Skeletal muscle cell (primary cell): ENCODE results near the gene RASIP1.
A peak's percentile ranks its signal among the peaks of the same experiment; 100 is the strongest.

Source experiments
- DNase-seq: peaks from one replicate; pipeline ENCODE4 v3.0.0-alpha.2; 2010; ENCODE audit warnings: low read depth
- H3K4me3 ChIP-seq: 2 replicates; pipeline ENCODE4 v1.5.1; 2011; ENCODE audit warnings: low read depth, mild to moderate bottlenecking, control low read depth, low read length, moderate library complexity

Gene RASIP1

DNA sequence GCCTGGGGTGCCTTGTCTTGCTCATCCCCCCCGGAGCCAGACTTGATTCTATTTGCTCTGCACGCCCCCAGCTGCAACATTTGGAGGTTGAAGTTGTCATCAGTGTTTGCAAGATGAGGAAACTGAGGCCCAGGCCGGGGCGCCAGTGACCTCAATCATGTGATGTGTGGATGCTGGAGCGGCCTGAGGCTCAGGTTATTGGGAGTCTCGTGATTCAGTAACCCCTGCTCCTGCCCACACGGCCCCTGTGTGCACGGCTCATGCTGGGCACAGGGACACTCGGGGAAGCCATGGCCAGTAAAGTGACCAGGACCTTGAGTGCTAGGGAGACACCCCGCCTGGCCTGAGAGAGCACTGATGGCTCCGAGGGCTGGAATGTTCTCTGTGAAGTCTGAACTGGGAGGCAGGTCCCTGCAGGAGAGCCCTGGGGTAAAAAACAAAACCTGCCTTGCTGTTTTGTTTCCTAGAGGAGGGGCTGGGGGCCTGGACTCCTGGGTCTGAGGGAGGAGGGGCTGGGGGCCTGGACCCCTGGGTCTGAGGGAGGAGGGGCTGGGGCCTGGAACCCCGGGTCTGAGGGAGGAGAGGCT is 16.8 kb upstream of the RASIP1 start:
- no peak overlapping the region for H3K4me3 ChIP-seq
- DNase-seq: no peak

DNA sequence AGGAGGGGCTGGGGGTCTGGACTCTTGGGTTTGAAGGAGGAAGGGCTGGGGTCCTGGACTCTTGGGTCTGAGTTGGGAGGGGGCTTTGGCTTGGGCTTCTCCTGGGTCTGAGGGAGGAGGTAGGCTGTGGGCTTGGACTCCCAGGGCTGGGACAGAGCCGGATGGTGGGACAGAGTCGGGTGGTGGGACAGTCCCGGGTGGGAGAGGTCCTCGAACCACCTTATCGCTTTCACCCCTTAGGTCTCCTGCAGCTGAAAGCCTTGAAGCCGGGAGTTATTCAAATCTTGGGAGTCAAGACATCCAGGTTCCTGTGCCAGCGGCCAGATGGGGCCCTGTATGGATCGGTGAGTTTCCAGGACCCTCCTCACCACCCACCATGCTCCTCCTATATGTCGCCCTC is 16.3 kb upstream of the RASIP1 start:
- no peak overlapping the region for H3K4me3 ChIP-seq
- DNase-seq: no peak

DNA sequence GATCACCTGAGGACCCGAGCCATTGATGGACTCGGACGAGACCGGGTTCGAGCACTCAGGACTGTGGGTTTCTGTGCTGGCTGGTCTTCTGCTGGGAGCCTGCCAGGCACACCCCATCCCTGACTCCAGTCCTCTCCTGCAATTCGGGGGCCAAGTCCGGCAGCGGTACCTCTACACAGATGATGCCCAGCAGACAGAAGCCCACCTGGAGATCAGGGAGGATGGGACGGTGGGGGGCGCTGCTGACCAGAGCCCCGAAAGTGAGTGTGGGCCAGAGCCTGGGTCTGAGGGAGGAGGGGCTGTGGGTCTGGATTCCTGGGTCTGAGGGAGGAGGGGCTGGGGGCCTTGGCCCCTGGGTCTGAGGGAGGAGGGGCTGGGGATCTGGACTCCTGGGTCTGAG is 15.8 kb upstream of the RASIP1 start:
- no peak overlapping the region for H3K4me3 ChIP-seq
- DNase-seq: no peak

DNA sequence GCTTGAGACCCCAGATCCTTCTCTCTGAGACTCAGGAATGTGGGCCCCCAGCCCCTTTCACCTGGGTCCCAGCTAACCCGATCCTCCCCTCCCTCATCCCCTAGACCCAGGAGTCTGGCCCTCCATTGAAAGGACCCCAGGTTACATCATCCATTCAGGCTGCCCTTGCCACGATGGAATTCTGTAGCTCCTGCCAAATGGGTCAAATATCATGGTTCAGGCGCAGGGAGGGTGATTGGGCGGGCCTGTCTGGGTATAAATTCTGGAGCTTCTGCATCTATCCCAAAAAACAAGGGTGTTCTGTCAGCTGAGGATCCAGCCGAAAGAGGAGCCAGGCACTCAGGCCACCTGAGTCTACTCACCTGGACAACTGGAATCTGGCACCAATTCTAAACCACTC is 15.4 kb upstream of the RASIP1 start:
- DNase-seq: no peak
- no peak overlapping the region for H3K4me3 ChIP-seq

DNA sequence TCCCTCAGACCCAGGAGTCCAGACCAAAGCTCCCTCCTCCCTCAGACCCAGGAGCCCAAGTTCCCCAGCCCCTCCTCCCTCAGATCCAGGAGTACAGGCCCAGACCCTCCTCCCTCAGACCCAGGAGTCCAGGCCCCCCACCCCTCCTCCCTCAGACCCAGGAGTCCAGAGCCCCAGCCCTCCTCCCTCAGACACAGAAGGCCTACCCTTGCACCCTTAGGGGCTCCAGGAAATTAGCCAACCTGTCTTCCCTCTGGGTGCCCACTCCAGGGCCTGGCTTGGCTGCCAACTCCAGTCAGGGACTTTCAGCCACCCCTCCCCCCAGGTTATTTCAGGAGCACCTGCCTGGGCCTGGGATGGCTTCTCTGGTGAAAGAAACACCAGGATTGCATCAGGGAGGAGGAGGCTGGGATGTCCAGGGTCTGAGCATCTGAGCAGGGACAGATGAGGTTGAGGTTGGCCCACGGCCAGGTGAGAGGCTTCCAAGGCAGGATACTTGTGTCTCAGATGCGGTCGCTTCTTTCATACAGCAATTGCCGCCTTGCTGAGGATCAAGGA is 14.8 kb upstream of the RASIP1 start, which contains the start of gene FGF21:
Gene FGF21 (plus strand): TSS at position 441 of the 558 bp plus-strand sequence. CDS start 713 bp downstream, outside the sequence.
- no peak for DNase-seq

DNA sequence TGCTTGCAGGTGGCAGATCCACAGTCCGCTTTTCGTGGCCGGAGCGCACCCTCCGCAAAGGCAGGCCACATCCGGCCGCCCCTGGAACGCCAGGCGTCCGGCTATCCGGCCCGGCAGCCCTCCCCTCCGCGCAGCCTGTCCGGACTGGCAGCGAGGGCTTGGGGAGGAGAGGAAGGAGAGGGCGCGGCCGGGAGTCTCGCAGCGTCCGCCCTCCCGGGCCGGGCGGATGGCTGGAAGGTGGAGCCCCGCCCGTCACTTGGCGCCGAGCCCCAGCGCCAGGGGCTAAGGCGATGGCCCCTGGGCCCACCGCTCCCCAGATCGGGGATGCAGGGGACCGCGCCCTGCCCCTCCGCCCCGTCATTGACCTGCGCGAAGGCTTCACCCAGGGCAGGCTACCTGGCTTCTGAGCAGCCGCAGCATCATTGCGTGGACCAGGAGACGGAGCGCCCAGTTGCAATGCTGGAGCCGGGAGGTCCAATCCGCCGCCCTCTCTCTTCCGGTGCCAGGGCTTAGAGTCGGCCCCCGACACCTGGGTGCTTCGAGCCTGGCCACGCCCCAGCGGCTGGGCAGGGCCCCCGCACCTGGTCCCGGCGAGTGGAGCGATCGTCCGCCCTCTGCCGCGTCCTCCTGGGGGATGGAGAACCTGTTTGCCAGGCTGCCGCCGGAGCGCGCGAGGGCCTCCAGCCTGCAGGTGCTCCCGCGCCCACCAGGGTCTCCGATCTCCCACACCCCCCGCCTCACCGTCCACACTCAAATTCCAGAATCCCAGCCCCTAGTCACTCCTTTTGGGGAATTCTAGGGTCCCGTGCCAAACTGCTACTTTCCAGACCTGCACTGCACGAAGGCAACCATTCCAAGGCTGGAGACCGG is 12.3 kb upstream of the RASIP1 start, which contains the start of gene FUT1:
Gene FUT1 (minus strand): TSS at position 146 of the 870 bp plus-strand sequence. CDS start 1,360 bp downstream, outside the sequence.
- no peak for DNase-seq

More for the DNA sequence above, 14.8 kb upstream of the RASIP1 start, which contains the start of gene FGF21:
- no peak within 1 kb of the TSS for H3K4me3 ChIP-seq

DNA sequence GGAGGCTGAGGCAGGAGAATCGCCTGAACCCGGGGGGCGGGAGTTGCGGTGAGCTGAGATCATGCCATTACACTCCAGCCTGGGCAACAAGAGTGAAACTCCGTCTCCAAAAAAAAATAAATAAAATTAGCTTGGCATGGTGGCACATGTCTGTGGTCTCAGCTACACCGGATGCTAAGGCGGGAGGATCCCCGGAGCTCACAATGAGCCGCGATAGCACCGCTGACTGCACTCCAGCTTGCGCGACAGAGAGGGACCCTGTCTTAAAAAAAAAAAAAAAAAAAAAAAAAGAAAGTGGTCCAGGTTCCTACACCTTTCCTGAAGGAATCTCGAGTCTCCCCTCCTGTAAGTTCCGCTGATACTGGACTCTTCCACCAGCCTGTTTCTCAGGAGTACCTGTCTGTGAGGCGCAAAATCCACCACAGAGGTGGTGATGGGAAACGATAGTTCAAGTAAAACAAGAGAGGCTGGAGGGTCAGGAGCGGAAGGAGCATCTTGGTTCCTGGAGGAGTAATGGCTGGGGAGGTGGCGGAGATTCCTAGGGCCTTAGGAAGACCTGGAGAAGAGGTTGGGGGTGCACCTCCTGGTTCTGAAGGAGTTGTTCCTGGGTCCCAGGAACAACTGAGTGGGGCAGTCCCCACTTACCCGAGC is 11.6 kb upstream of the RASIP1 start:
- peak overlapping the region; percentile 34 for H3K4me3 ChIP-seq
- no peak for DNase-seq

More for the DNA sequence above, 12.3 kb upstream of the RASIP1 start, which contains the start of gene FUT1:
- H3K4me3 ChIP-seq: peak within 1 kb of the TSS; percentile 34

DNA sequence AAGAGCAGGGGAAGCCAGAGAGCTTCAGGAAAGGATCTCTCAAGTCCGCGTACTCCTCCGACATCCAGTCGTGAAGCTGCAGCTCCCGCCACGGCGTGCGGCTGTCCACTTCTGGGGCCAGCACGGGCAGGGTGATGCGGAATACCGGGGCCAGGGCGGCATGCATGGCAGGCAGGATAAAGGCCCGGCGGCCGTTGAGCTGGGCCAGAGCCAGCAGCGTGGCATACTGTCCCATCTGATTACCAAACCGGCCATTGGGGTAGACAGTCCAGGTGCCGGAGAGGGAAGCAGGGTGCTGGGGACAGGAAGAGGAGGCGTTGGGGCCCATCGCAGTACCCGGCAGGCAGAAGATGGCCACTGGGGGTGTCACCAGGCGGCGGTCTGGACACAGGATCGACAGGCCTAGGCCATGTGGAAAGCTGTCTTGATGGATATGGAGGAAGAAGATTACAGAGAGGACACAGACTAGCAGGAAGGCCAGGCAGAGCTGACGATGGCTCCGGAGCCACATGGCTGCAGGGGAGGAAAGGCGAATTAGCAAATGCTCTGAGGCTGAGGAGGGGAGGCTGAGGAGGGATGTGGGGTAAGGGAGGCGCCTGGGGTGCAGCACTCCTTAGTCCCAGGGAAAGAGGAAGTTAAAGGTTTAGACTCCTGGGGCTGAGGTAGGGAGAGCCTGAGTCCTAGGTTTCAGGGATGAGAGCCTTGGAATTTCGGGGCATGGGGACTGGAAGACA is 10.5 kb upstream of the RASIP1 start:
- no peak for DNase-seq
- H3K4me3 ChIP-seq: no peak overlapping the region

DNA sequence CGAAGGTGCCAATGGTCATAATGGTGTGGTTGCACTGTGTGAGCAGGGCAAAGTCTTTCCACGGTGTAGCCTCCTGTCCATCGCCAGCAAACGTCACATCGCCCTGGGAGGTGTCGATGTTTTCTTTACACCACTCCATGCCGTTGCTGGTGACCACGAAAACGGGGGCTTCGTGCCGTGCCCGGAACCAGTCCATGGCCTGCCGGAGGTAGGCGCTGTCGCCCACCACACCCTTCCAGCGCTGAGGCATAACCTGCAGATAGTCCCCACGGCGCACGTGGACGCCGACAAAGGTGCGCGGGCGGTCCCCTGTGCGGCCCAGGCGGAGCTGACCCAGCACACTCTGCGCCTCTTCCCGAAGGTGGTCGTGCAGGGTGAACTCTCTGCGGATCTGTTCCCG is 9.9 kb upstream of the RASIP1 start:
- DNase-seq: no peak
- no peak overlapping the region for H3K4me3 ChIP-seq

DNA sequence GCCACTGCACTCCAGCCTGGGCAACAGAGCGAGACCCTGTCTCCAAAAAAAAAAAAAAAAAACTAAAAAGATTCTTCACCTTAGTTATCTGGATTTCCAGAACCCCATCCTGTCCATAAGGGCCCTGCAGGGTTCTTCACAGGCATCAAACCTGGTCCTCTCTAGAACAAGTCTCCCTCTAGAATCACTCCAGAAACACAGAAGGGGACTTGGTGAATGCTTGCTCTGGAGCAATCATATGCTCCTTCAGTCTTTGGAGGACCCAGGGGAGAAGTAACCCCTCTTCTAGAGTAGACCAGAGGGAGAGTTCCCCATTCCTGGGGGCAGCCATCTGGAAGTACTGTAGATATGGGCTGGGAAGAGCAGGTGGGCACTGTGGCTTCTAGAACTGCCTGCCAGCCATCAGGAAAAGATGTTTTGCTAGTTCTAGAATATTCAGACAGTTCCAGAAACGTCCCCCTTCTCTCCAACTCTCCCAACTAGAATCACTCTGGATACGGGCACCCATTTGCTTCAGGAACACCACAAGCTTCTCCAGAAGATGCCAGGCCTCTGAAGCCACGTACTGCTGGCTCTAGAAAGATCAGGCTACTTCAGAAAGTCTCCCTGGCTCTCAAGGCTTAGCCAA is 9.3 kb upstream of the RASIP1 start:
- no peak for DNase-seq
- H3K4me3 ChIP-seq: no peak overlapping the region

DNA sequence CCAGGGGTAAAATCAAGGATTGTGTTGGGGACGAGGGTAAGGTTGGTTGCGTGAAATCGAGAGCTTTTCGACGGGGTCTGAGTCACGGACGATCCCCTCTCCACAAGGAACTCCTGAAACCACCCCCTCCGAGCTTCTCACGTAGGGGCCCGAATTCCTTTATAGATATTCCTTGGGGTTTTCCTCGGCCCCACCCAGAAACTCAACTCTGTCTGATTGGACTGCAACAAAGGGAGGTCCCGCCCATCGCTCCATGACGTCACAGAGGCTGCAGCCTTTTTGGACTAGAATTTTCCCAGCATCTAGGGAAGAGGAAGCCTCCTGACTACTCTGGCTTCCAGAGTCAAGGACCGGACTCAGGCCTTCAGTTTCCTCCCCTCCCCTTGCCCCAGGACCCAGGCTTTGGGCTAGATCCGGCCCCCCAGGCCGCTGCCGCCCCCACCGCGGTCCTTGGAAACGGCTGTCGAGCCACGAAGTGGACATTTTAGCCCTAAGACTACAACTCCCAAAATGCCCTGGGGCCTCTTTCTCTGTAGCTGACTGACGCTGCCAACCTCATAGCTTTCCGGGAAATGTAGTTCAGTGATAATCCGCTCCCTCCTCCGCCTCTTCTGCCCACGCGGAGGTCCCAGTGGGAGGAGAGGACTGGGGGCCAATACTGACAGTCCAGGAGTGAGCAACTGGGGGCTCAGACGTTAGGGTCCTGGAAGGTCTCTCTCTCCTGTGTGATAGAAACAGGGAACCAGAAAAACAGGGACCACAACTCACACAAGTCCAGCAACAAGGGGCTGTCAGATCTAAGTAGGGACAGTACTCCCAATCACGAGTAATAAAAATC is 6.5 kb upstream of the RASIP1 start, which contains the start of gene IZUMO1:
Gene IZUMO1 (minus strand): TSS at position 172 of the 838 bp plus-strand sequence. CDS start 1,050 bp downstream, outside the sequence.
- H3K4me3 ChIP-seq: peak within 1 kb of the TSS; percentile 67
- peak; percentile 60 for DNase-seq

DNA sequence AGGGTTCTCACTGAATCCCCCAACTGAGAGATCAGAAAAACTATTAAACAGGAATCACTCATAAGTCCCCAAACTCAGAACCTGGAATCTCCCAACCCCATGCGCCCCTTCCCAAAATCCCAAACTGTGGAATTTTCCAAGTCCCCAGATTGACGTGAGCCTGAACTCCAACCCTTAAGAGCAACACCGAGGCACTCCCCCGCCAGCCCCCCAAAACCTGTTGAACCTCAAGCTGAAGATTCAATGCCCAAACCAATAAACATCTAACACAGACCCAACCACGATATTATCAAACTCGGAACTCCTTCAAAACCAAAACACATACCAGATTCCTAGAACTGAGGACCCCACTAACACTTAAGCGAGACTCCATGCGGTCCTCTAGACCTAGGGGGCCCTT is 5.7 kb upstream of the RASIP1 start:
- no peak for DNase-seq
- H3K4me3 ChIP-seq: no peak overlapping the region

DNA sequence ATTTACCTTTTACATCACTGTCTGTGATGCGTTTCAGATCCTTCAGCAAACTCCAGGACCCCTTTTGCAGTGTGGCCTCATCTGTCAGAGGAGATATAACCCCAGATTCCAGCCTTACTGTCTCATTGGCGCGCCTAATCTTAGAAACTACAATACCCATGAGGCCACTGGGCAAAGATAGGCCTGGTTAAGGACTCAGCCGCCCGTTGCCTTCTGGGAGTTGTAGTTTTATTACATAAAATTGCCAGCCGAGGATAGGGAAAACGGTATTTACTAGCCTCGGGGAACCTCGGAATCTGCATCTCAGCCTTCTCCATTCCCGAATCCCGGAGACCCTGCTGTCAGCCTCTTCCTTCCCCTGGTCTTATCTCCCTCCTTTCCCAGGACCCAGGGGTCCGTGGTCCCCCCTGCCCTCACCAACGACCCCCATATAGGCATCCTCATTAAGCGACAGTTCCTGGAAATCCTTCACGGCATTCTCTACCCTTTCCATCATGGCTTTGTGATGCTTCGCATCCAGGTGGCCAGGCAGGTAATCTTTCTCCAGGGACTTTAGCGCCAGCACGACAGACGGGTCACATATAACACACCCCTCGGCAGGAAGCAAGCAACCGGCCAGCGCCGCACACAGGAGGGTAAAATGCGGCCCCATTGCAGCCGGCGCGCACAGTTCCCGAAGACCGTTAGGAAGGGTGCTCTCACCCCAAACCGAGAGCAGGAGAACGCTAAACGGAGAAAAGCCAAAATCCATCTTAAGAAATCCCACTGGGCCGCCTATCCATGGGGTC is 5.0 kb upstream of the RASIP1 start:
- DNase-seq: no peak
- H3K4me3 ChIP-seq: no peak overlapping the region

DNA sequence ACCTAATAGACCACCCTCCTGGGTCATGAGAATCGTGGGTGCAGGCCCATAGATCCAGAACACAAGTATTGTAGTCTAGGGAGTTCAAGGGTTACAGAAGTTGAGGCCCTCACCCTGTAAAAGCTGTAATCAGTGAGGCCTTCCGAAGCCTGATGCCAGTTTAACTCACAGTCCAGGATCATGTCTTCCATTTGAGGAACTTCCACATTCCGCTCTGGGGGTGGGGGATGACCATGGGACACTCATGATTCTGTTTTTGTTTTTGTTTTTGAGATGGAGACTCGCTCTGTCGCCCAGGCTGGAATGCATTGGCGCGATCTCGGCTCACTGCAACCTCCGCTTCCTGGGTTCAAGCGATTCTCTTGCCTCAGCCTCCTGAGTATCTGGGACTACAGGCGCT is 1.7 kb upstream of the RASIP1 start:
- no peak for DNase-seq
- H3K4me3 ChIP-seq: no peak overlapping the region

DNA sequence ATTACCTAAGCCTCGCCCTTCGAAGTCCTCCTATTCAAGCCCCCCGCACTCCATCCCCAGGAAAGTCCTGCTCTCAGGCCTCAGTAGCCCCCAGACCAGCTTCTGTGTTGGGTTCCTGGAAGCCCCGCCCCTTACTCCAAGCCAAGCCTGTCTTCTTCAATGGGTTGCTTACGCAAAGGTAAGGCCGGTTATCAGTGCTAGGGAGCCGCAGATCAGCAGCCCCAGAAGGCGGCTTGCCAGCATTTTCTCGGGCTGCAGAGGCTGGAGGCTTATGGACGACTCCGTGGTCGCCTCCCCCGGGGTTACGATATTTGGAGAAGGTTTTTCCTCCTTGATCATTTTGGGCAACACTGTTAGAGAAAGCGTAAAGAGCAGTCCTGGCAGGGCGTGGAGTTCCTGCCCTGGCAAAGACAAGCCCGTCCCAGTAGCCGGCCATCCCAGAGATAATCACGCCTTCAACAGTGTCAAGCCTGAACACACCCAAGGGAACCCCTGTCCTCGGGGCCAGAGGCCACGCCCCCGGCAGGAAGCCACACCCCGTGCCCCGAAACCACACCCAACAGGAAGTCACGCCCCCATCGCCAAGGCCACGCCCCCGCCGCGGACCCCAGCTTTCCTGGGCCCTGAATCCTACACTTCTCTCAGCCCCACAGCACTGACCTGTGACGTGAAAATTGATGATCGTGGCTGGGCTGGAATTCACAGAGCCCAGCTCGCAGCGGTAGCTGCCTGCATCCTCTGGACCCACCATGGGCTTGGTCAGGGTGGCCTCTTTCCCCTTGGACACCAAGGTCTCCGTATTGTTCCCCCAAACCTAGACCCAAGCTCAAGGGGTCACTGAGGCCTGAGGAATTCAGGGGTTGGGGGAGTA is 954 bp upstream of the RASIP1 start:
- no peak for DNase-seq
- H3K4me3 ChIP-seq: no peak overlapping the region
